Lower lobe of right lung (tissue), 2 donors: ENCODE data around the gene ACTA2. TPM values are rescaled to one million over a fixed set of nuclear protein-coding genes. Genes with fewer than 3 reads are reported as not detected.

Experiments
- ATAC-seq, 2 donors: fragments of 200-7000 bp; cut with Tn5 transposase; one replicate each; pipeline ENCODE4 v1.9.1; 2020 to 2022; ENCODE audit warnings: mild to moderate bottlenecking in 2 of 2, moderate library complexity in 2 of 2
- DNase-seq: peaks from one replicate; pipeline ENCODE4 v3.0.0-alpha.2; 2020
- H3K27ac ChIP-seq: fragments of 200-600 bp; one replicate; pipeline ENCODE4 v1.8.0; 2022
- H3K27me3 ChIP-seq: fragments of 200-600 bp; one replicate; pipeline ENCODE4 v1.8.0; 2022; ENCODE audit warnings: low read depth
- H3K36me3 ChIP-seq: fragments of 200-600 bp; one replicate; pipeline ENCODE4 v1.8.0; 2022; ENCODE audit warnings: mild to moderate bottlenecking
- H3K4me1 ChIP-seq: fragments of 200-600 bp; one replicate; pipeline ENCODE4 v1.8.0; 2022
- H3K4me3 ChIP-seq: fragments of 200-600 bp; one replicate; pipeline ENCODE4 v1.8.0; 2022; ENCODE audit warnings: mild to moderate bottlenecking
- H3K9me3 ChIP-seq: fragments of 200-600 bp; one replicate; pipeline ENCODE4 v1.8.0; 2022
- CTCF ChIP-seq: fragments of 200-600 bp; IDR thresholded peaks from one replicate; pipeline ENCODE4 v1.8.0; 2022; ENCODE audit warnings: antibody characterized with exemption, mild to moderate bottlenecking
- intact Hi-C: fragments of 100-400 bp; cut with DNase I; formaldehyde crosslinking; loops from one replicate; pipeline ENCODE4 v1.11.0; 2022
- total RNA-seq: library from RNA; stranded (reverse); fragmentation: NEBNext Ultra II Directional; extraction: Animal tissue kit (Norgen Biotek cat#: 25700); gene quantifications from one replicate; pipeline ENCODE4 v1.2.1, GENCODE V29; 2021
- donor health status: DM: no; HTN: yes; CAD: no; lungs with severe emphysema.

The ACTA2 gene
- total RNA-seq, 1 donor from 2014 or later, result 204 TPM

DNA sequence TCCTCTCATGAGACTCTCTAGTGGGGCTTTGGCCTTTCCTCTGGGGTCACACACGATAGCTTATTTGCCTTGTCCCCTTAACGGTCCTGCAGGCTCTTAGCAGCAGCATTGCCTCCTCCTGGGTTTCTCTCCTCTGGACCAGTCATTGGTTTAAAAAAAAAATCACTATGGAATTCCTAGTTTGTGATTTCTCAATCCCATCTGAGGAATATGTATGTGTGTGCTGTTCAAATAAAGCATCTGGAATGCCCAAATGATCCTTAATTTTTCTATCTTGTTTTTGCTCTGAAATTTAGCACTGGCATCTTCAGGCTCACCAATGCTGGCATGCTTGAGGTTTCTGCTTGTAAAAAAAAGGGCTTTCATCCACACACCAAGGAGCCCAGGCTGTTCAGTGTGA, 30.5 kb downstream of the ACTA2 start:
- H3K9me3 ChIP-seq, result no peaks in the 10 kb centered on the region
- TF ChIP-seq CTCF, result no peak
- peaks cover 4% of the 10 kb centered on the region for H3K4me1 ChIP-seq
- H3K4me3 ChIP-seq, result no peak overlapping the region
- intact Hi-C loops, result no loop called here
- no peak overlapping the region for H3K27ac ChIP-seq
- ATAC-seq (no peak), DNase-seq (no peak)
- H3K36me3 ChIP-seq, result no peaks in the 10 kb centered on the region
- H3K27me3 ChIP-seq, result no peaks in the 10 kb centered on the region

DNA sequence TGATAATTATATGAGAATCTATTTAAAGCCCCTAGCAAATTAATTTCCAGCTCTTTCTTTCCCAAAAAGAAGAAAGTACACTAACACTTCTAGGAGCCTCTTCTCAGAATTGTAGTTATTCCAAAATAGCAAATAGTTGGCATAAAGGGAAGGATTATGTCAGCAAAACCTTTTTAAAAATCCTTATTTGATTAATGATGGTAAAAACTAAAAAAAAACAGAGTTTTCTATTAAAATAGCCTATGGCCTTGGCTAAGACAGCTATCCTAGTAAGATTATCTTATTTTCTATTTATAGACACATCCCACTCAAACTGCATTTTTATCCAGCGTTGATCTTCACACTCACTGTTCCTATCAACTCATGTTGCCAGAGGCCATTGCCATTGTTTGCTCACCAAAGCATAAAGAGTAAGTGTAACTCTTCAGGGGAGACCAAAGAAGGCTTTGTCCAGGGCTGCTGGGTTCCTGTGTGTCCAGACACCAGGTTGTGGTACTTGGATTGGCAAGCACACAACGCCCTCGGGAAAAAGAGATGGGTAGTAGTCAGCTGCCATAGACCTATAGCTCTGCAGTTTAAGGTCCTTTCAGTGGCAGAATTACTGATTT, 31.5 kb downstream of the ACTA2 start:
- H3K4me3 ChIP-seq, result no peak overlapping the region
- no peak overlapping the region for H3K27ac ChIP-seq
- H3K9me3 ChIP-seq, result no peaks in the 10 kb centered on the region
- H3K27me3 ChIP-seq, result no peaks in the 10 kb centered on the region
- intact Hi-C loops, result no loop called here
- no peak for TF ChIP-seq CTCF
- H3K4me1 ChIP-seq, result peaks cover 4% of the 10 kb centered on the region
- ATAC-seq (no peak), DNase-seq (no peak)
- H3K36me3 ChIP-seq, result no peaks in the 10 kb centered on the region

DNA sequence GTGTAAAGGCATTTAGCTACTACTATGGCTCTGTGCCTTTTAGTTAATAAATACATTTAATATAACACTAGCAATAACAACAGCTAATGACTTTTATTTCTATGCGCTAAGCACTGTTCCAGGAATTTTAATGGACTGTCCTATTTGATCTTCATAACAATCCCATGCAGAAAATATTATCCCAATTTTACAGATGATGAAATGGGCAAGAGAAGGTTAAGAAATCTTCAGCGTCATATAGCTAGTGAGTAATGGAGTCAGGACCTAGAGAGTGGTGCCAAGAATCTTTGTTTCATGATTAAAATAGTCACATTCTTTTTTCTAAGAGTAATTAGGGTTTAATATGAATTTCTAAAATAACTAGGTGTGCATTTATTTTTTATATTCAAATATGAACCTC, 32.4 kb downstream of the ACTA2 start:
- H3K27ac ChIP-seq, result no peak overlapping the region
- DNase-seq, result no peak
- no peaks in the 10 kb centered on the region for H3K27me3 ChIP-seq
- no peaks in the 10 kb centered on the region for H3K9me3 ChIP-seq
- TF ChIP-seq CTCF, result no peak
- H3K4me3 ChIP-seq, result no peak overlapping the region
- intact Hi-C loops, result no loop called here
- no peak for ATAC-seq
- H3K36me3 ChIP-seq, result no peaks in the 10 kb centered on the region
- no peaks in the 10 kb centered on the region for H3K4me1 ChIP-seq

DNA sequence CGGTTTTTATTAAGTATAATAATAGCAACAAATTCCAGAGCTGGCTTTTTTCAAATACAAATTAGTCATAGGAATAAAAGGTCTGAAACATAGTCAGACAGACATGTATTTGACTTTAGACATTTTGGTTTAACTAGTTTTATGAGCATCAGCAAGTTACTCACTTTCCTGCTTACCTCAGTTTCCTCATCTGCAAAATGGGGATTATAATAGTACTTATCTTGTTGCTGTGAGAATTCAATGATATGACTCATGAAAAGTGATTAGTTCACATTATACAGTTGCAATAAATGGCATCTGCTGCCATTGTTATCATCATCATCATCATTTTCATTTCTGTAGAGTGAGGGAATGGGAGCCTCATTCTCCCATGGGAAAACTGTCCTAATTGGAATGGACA, 33.5 kb downstream of the ACTA2 start:
- no peak for TF ChIP-seq CTCF
- H3K36me3 ChIP-seq, result no peaks in the 10 kb centered on the region
- ATAC-seq (no peak), DNase-seq (no peak)
- intact Hi-C loops, result no loop called here
- no peaks in the 10 kb centered on the region for H3K9me3 ChIP-seq
- no peak overlapping the region for H3K27ac ChIP-seq
- no peaks in the 10 kb centered on the region for H3K4me1 ChIP-seq
- no peaks in the 10 kb centered on the region for H3K27me3 ChIP-seq
- no peak overlapping the region for H3K4me3 ChIP-seq

DNA sequence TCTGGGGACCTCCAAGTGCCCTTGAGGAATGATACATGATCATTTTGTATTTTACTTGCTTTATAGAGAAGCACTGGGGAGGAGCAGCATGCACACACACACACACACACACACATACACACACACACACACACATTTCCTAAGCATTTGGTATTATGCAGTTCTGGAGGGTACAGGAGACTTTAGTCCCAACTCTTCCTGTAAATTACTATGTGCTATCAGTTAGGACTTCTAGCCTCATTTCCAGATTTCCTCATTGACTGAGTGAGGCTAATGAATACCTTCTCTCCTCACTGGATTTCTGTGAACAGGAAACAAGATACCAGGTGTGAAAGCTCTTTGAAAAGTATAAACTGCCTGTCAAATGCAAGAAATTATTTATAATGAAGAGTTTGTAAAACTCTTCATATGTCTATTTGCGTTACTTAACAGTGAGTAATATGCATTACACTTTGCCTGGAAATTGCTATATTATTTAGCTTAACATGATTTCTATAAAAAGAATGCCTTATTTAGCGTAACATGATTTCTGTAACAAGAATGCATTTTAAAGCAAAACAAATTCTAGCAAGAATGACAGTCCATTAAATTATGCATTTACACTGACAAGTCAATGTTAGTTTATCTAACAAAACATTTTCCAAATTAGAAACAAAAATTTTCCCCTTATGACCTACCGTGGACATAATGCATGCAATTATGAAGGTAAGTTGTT, 34.2 kb downstream of the ACTA2 start:
- H3K4me1 ChIP-seq, result no peaks in the 10 kb centered on the region
- intact Hi-C loops, result no loop called here

More for the DNA sequence above, 34.2 kb downstream of the ACTA2 start:
- no peaks in the 10 kb centered on the region for H3K36me3 ChIP-seq
- no peaks in the 10 kb centered on the region for H3K9me3 ChIP-seq
- TF ChIP-seq CTCF, result no peak
- no peak overlapping the region for H3K4me3 ChIP-seq
- DNase-seq, result no peak
- no peak overlapping the region for H3K27ac ChIP-seq
- no peaks in the 10 kb centered on the region for H3K27me3 ChIP-seq
- ATAC-seq, result no peak
